HS-5 (cell line): ENCODE results near the gene GALK1.
"Not testable (repeated sequence)": the region's sequence is repeated elsewhere in the genome, so short reads cannot be mapped to it uniquely, and the experiment has no call there.

Experiments
- DNase-seq: peaks from one replicate; pipeline ENCODE4 v3.0.0-alpha.2; 2012; ENCODE audit warnings: low read depth

Gene GALK1

DNA sequence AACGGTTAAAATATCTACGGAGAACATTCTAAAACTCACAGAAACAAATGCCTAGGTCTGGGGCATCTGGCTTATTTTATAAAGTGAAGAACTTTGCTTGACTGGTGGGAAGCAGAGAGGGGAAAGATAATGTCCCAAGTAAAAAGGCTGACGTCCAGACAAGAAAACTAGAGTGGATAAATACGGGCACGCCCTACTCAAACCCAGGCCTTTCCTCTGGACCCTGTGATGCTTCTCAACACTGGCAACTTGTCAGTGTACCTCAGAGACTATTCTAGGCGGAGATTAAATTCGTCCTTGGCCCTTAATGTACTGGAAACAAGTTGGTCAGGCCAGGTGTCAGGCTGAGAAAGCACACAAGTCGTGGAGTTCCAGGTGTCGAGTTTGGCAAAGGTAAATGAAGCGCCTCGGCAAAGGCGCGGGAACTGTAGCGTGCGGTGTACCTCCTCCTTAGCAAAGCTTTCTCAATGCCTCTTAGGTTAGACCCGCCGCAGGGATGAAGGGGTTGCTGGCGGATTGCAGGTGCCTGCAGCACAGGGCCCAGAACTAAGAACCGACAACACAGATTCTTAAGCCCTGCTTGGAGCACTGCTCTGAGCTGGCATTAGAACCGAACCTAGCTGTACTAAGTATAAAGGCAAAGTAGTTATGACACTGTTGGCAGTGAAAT, 18.9 kb upstream of the GALK1 start:
- DNase-seq = no peak

DNA sequence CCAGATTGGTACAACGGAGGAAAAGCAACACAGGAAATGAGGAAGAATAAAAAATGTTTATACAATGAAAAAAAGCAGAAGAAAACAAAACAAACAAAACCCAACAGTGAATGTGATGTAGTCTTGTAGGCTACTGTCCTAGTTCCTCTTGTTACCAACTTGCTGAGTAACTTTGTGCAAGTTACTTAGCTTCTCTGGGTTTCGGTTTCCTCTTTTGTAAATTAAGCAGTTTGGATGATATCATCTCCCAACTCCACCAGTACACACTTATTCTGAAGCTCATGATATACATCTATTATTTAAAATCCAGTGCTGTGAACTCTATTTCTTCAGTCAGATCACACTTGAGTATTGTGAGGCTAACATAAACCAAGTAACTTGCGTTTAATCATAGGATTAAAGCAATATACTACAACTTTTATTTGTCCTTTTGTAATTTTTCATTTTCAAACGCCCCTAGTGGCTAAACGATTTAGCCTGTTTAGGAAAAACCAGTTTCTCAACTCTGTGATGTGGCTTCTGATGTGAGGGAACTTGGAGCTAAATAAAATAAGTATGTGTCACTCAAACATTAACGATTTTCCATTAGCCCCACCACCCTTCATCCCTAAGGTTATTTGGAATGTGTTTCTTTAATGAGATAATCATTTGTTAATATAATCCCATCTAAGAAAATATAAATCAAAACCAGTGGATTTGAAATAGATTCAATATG, 18.2 kb upstream of the GALK1 start:
- no peak for DNase-seq

- no peak for DNase-seq
Measured at GRCh38 chr17:75779987-75780889, 15.2 kb upstream of the GALK1 start.

DNA sequence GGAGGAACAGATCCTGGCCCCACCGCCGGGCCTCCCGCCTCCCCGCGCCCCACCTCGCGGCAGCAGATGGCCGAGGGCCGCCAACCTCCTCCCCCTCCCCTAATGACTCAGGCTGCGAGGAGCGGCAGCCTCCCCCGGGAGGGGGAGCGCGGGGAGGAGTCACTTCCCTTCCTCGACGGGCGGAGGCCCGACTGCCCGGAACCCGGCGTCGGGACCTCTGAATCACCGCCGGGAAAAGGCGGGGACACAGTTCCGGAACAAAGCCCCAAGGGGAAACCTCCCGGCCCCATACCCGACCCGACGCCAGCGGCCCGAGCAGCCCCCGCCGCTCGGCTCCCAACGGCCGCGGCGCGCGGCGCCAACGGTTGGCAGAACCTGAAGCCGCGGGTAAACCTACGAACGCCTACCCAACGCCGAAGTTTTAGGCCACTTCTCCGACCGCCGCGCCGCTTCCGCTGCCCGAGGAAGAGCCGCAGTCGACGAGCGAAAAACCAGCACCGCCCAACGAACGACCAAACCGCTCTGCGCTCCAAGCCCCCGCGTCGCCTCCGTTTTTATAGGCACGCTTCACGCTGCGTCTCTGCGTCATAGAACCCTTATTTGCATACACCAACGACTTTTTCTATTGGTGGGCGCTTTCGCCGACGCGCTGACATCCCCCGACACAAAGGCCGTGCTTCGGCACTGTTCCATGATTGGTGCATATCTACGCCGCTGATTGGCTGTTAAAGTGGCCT, 14.4 kb upstream of the GALK1 start:
- DNase-seq = peak; percentile 99

- no peak for DNase-seq
Measured at GRCh38 chr17:75778861-75779249, 13.9 kb upstream of the GALK1 start.

DNA sequence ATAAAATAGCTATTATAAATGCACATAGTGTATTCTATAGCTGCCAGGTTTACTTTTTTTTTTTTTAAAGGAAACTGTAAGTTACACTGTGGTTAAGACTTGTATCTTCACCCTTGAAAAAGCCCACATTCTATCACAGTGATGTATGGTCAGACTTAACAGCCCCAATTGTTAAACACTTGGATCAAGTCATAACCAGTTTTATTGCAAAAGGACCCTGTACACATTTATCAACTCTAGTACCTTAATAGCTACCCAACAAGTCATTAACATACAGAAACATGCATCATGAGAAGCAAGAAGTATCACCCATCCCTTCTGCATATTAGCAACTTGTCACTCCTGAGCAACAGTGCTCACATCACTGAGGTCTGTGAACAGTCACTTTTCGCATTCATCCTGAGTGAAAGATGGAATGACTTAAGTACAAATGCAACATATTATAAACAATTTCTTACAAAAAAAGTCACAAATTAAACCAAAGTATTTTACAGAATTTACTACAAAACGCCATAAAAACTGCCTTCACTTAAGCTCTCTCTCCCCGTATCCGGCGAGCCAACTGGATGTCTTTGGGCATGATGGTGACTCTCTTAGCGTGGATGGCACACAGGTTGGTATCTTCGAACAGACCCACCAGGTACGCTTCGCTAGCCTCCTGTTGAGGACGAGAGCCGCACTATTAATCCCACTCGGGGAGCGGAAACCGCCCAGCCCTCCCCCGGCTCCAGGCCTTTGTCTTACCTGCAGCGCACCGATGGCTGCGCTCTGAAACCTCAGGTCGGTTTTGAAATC, 13.3 kb upstream of the GALK1 start:
- DNase-seq = not testable (repeated sequence)

DNA sequence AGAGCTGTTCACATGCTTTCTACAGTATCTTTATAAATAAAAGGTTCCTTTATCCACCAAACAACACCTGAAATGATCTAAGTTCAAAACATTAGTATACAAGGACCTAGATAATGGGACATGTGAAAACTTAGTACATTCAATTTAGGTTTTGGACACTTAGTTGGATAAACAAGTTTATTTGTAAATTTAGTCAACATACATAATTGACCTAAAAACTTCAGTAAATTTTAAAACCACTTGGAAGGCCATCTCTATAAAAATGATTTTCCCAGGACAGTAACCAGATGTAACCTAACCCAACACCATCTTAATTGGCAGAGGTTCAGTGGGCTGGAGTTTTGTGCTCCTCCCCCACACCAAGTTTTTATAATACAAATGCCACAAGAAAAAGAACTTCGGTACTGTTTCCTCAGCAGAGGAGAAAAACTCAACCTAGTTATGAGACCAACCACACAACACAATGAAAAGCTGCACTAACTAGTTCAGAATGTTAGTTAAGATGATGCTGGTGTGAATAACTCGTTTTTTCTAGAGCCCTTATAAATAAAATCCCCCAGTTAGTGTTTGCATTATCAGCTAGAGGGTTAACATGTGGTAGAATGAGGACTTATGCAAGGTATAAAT, 12.4 kb upstream of the GALK1 start:
- no peak for DNase-seq

DNA sequence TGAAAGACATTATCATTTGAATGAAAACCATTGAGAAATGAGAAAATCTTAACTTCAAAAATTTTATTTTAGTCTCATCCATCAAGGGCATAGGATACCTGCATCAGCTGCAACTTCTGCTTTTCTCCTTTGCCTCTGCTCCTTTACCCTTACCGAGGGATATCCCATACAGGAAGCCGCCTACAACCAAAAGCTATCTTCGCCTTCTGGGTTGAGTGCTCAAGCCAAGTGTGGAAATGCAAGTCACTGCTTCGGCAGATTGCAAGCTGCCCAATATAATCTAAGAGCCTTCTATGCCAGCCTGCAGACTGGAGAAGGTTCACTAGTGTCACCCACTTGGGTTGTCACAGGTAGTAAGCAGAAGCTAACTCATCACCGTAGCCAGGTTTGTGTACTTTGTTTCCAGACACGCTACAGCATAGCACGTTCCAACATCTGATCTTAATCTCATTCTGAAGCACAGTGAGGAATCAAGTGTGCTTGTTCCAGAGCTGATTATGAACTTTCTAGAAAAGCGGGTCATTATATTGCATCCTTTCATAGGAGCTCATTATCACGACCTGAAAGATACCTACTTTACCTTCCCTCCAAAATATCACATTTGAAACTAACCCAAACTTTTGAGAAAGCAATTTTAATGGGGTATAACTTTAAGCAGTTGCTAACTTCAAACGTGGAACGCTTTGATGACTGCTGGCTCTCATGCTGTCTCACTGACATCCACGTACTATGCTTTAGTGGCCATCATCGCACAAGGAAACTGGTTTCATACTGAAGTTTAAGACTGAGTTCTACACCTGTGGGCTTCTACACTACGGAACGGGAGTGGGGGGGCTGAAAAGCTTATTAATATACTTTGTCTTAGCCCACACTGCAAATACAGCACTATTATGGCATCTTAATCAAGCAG, 11.6 kb upstream of the GALK1 start:
- DNase-seq = no peak

- DNase-seq = no peak
Measured at GRCh38 chr17:75774991-75775668, 10.1 kb upstream of the GALK1 start.

GRCh38 chr17:75774471-75774990, 9.5 kb upstream of the GALK1 start:
- no peak for DNase-seq

DNA sequence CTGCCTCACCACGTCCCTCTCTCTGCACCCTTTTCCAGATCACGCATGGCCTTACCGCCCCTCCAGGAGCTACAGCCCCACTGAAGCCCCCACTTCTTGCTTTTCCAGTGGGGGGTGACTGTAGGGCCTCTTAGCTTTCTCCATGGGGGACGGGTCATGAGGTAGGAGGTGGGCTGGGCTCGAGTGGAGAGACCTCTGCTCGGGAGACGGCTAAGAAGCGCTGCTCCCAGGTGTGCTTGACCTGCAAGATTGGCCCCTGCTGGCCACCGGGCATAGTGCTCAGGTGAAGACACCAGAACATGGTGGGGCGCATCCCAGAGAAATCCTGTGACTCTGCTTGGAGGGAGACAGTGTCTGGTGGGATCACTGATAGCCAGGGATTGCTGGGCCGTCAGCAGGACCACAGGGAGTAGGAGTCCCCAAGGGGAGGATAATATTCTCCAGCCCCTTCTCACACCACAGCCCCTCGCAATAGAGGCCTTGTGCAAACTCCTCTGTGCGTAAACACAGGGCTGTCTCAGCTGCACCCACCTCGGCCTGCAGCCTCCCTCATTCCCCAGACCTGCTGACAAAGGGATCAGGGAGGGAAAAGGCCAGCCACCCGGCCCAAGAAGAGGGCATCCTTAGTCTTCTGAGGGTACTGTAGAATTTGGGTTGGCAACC, 8.9 kb upstream of the GALK1 start:
- no peak for DNase-seq

DNA sequence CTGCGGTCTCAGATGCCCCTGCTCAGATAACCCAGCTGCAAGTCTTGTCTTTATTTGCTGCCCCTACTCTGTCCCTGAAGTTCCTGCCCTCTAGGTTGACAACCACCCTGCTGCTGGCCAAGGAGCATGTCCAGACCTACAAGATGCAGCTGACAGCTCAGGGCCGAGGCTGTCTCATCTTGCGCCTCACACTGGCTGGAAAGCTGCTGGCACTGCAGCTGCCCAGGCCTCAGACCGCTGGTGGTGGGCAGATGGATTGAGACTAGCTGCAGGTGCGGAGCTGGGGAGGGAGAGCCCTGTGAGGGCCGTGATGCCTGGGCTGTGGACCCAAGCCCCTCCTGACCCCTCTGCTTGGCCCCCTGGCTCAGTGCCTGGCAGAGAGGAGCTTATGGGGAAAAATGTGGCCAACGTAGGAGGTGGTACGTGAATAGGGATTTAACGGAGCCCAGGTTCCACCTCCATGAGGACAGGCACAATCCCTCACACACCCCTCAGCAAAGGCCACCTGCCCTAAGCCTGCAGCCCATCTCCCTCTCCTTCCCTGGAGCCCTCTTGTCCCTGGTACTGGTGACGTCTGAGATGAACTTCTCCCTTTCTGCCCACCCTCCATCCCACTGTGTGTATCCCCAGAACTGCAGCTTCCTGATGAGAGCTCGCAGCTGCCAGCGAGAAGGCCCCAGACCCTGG, 8.3 kb upstream of the GALK1 start:
- no peak for DNase-seq

- DNase-seq = no peak
Measured at GRCh38 chr17:75771334-75772281, 6.6 kb upstream of the GALK1 start.

GRCh38 chr17:75769536-75769935, 4.5 kb upstream of the GALK1 start:
- DNase-seq = no peak

DNA sequence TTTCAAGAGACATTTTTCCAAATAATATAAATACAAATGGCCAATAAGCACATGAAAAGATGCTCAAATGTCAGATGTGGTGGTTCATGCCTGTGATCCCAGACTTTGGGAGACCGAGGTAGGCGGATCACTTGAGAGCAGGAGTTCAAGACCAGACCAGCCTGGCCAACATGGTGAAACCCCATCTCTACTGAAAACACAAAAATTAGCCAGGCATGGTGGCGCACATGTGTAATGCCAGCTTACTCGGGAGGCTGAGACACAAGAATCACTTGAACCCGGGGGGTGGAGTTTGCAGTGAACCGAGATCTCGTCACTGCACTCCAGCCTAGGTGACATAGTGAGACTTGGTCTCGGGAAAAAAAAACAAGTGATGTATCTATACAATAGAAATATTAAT, 2.9 kb upstream of the GALK1 start:
- DNase-seq = no peak

DNA sequence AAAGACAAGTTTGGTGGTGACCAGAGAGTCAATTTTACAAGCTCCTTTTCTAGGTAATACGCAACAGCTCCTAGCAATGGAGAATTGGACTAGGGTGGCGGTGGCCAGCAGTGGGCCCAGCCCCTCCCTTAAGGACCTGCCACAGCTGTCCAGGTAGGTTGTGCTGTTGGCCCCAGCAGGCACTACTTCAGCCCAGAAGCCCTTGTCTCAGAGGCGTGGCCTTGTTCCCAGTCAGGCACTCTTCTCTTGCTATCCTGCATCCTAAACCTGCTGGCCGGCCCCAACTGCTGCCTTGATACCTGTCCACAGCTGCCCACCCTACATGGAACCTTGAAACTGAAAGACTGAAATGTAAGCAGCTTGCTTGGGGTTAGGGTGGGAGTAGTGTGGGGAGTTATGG, 989 bp upstream of the GALK1 start:
- DNase-seq = no peak

- DNase-seq = no peak
Measured at GRCh38 chr17:75764417-75764710, 628 bp downstream of the GALK1 start.
